HG03571 (cell line): ENCODE data around the gene PHYHD1.

ENCODE experiments used
- ATAC-seq: cut with Tn5 transposase; IDR thresholded peaks from one replicate; pipeline ENCODE4 v1.9.1; 2021; ENCODE audit not compliant: unreplicated experiment

PHYHD1 gene

GRCh38 chr9:128899566-128900322 is 21.0 kb upstream of the PHYHD1 start:
- no peak for ATAC-seq

DNA sequence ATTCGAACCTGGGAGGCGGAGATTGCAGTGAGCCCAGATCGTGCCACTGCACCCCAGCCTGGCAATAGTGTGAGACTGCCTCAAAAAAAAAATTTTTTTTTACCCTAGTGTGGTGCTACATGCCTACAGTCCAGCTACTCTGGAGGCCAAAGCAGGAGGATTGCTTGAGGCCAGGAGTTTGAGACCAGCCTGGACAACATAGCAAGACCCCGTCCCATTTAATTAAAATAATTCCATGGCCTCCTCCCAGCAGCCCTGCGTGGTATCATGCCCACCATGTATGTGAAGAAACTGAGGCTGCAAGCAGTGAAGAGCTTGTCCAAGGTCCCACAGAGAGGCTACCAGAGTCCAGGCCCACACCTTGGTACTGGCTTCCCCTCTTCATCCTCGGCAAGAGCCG is 19.4 kb upstream of the PHYHD1 start:
- ATAC-seq, result no peak

DNA sequence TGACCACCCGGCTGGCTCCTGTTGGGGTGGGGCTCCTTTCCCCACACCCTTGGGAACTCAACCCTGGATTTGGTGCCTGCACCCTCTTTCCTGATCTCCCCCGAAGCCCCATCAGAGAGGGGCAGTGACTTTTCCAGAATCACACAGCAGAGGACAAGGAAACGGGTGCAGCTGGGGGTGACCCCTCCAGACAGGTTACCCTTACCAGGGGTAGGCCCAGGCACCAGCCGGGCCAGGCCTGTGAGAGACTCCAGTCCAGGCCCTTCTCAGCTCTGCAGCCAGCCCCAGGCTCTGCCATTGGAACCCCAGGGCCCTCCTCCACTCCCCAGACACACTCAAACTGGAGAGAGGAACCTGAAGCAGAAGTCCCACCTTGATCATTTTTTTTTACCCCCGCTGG is 19.0 kb upstream of the PHYHD1 start:
- no peak for ATAC-seq

- ATAC-seq, result peak; percentile 85
Measured at GRCh38 chr9:128902351-128903078, 18.3 kb upstream of the PHYHD1 start.

DNA sequence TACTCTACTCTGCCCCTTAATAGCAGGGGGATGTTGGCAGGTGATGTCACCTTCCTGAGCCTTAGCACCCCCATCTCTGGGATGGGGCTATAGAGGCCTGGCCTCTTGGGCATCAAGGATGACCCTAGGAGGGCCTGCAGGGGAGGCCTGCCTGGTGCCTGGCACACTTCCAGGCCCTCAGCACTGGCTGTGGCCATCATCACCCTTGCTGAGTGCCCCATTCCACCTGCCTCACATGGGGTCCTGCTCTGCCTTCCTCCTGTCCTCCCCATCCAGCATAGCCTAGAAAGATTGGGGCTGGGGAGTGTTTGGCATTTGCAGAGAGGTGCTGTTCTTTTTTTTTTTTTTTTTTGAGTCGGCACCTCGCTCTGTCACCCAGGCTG is 17.7 kb upstream of the PHYHD1 start:
- ATAC-seq, result no peak

- ATAC-seq, result no peak
Measured at GRCh38 chr9:128903871-128904620, 16.7 kb upstream of the PHYHD1 start.

DNA sequence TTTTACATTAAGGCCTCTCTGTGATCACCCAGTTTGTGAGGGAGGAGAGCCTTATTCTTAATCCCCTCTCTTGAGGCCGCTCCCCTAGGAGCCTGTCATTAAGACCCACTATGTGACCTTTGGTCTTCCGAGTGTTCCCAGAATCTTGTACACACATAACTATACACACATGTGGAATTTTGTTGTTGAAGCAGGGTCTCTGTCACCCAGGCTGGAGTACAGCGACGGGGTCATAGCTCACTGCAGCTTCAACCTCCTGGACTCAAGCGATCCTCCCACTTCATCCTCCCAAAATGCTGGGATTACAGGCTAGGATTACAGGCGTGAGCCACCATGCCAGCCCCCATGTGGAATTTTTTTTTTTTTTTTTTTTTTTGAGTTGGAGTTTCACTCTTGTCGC is 14.8 kb upstream of the PHYHD1 start:
- ATAC-seq, result no peak

GRCh38 chr9:128906741-128907140 is 14.0 kb upstream of the PHYHD1 start:
- no peak for ATAC-seq

- ATAC-seq, result no peak
Measured at GRCh38 chr9:128908372-128908771, 12.4 kb upstream of the PHYHD1 start.

GRCh38 chr9:128909859-128910258 is 10.9 kb upstream of the PHYHD1 start:
- no peak for ATAC-seq

DNA sequence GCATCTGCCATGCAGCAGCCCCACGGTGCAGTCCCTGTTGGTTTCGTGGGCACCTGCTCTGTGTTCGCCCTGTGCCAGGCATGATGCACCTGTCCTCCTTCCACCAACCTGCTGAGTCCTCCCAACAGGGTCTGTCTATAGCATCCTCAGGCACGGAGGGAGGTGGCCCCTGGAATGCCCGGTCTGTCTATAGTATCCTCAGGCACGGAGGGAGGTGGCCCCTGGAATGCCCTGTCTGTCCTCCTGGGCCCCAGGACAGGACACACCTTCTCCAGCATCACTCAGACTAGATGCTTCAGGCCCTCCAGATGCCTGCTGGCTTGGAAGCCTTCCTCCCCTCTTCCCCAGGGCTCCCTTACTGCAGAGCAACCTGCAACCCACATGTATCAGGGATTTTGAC is 9.9 kb upstream of the PHYHD1 start:
- ATAC-seq, result no peak

DNA sequence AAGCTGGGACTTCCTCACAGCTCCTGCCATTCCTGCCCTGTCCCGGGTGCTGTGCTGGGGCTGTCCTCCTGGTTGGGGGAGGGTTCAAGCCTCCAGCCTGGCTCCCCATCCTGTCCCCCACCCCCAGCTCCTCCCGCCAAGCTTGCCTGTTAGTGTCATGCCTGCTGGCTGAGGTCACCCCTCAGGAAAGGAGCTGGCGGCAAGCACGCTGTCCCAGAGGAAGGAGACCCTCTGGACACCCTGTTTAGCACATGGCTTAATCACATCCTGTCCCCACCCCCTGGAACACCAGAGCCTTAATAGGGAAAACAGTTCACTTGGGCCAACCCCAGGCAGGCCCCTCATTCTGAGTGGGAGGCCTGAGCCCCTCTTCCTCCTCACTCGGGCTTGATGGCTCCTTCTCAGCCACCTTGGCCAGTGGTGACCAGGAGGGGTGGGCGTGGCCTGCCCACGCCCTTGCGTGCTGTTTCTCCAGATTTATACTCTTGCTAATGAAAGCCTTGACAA is 9.2 kb upstream of the PHYHD1 start:
- no peak for ATAC-seq

- no peak for ATAC-seq
Measured at GRCh38 chr9:128912270-128912853, 8.4 kb upstream of the PHYHD1 start.

GRCh38 chr9:128913048-128913900 is 7.5 kb upstream of the PHYHD1 start:
- no peak for ATAC-seq

DNA sequence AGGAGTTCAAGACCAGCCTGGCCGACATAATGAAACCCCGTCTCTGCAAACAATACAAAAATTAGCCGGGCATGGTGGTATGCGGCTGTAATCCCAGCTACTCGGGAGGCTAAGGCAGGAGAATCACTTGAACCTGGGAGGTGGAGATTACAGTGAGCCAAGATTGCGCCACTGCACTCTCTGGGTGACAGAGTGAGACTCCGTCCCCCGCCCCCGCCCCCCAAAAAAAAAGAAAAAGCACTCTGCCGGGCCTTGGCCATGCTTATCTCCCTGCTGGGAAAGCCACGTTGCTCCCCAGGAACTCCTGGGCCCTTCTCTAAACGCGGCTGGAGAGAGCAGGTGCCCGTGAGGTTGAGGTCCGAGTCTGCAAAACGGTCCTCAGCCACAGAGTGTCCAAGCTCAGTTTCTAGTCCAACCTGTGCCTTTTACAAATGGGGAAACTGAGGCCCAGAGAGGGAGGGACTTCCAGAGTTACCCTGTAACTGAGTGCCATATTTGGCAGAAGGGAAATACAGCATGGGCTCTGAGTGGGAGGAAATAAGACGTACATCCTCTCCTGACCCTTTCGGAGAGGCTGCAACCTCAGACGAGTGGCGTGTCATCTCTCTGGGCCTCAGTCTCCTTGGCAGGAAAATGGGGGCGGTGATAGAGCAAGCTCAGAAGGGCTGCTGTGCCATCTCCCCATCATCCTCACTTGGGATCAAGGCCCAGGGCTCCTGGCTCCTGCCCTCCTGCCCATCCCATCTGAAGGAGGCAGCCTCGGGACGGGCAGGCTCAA is 6.6 kb upstream of the PHYHD1 start:
- ATAC-seq, result no peak

DNA sequence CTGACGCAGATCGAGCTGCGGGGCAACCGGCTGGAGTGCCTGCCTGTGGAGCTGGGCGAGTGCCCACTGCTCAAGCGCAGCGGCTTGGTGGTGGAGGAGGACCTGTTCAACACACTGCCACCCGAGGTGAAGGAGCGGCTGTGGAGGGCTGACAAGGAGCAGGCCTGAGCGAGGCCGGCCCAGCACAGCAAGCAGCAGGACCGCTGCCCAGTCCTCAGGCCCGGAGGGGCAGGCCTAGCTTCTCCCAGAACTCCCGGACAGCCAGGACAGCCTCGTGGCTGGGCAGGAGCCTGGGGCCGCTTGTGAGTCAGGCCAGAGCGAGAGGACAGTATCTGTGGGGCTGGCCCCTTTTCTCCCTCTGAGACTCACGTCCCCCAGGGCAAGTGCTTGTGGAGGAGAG is 4.6 kb upstream of the PHYHD1 start:
- no peak for ATAC-seq

DNA sequence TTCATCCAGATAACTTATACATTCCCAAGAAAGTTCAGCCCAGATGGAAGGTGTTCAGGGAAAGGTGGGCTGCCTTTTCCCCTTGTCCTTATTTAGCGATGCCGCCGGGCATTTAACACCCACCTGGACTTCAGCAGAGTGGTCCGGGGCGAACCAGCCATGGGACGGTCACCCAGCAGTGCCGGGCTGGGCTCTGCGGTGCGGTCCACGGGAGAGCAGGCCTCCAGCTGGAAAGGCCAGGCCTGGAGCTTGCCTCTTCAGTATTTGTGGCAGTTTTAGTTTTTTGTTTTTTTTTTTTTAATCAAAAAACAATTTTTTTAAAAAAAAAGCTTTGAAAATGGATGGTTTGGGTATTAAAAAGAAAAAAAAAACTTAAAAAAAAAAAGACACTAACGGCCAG is 4.0 kb upstream of the PHYHD1 start:
- no peak for ATAC-seq

- ATAC-seq, result no peak
Measured at GRCh38 chr9:128917151-128917849, 3.5 kb upstream of the PHYHD1 start.

DNA sequence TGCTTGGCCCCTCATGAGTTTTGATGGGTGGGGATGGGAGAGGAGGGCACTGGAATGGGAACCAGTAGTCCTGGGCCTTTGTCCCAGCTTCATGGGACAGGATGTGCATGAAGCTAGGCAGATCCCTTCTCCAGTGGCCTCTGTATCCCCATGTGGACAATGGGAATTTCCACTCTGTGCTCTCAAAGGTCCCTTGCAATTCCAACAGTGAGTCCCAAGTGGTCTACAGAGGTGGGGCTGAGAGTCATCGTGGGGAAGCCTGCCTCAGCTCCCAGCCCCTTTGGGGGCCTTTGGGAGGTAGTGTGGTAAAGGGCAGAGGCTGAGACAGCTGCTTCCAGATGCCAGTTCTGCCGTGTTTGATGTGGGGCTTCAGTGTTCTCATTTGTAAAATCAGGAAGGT is 1.9 kb upstream of the PHYHD1 start:
- no peak for ATAC-seq
